ENCODE measurements around the gene ING5.
"Not testable (repeated sequence)": the region's sequence is repeated elsewhere in the genome, so short reads cannot be mapped to it uniquely, and the experiment has no call there.

The ING5 gene

DNA sequence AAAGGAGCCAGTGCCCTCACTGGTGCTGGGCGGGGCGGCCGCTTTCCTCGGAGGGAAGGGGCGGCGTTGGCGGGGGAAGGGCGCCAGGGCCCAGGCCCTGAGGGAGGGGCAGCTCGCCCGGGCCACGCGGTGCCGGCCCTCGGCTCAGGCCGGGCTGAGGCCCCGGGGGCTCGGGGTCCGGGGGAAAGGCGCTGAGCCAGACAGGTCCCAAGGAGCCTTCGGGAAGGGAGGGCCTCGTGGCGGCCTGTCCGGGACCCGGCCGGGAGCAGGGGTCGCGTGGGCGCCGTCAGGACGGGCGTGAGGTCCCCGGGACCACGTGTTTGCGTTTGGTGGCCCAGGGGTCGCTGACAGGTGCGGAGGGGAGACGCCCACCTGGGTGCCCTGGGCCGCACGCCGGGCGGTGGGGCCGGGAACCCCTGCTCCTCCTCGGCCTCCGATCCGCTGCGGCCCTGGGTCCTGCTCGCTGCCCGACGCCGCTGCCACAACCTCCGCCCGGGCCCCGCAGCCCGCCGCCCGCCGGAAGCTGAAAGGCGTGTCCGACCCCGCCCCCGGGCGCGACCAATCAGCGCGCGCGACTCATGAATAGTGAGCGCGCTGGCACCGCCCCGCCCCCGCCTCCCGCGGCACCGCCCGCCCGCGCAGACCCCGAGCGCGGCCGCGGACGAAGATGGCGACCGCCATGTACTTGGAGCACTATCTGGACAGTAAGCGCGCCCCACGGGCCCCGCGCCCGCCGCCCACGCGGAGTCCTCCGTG lies at the start of gene ING5:
ING5 (plus strand) TSS at position 641 of the 756 bp plus-strand sequence; CDS start at position 668, 27 bp downstream.
- FAIRE-seq, result no peak

DNA sequence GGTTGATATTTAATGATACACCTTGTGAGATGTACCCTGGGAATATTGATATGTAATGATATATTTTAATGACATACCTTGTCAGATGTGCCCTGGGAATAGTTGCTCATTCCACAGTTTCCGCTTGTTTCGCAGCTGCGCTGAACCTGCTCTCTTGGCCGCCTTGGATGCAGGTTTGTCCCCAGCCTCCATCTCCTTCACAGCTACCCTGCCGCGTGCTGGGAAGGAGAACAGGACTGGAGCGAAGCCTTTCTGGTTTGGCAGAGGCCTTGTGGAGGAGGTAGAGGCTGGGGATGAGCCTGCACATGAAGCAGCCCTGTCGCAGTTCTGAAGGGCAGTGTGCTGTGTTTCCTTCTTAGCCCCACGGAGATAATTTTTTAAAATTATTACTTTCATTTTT lies 49.7 kb upstream of the ING5 start:
- FAIRE-seq, result no peak

DNA sequence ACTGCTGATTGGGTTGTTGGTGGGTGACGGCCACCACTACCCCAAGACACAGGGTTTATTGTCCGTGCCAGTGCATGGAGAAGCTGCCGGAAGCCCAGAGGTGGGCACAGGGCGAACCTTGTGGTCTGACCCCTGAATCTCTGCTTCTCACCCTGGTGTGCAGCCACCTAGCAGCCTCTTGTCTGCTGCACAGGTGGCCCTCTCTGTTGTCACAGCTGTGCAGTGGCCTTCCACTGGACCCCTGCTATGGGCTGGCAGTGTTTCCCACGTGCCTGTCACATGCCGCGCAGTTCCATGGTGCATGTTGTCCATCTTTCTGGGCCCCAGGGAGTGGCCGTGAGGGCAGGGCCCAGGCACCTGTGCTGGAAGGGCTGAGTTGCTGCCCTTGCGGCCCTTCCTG lies 49.1 kb upstream of the ING5 start:
- FAIRE-seq, result no peak

DNA sequence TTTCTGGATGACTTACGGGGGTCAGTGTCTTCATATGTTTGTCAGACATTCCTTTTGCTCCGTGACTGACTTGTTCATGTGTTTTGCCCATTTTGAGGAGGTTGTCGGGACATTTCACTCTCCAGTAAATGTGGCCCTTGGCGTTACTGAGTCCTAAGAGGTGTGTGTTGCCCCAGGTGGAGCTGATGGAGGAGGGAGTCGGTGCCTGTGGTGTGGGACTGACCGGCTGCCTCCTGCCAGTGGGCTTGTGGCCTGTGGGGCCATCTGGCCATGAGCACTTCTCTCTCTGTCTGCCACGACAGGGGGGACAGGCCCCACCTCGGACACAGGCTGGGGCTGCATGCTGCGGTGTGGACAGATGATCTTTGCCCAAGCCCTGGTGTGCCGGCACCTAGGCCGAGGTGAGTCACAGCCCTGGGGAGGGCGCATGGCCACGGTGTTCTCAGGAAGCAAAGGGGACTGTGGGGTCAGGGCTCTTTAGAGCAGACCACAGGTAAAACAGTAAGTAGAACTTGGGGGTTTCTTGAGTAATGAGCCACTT lies 48.6 kb upstream of the ING5 start:
- no peak for FAIRE-seq

DNA sequence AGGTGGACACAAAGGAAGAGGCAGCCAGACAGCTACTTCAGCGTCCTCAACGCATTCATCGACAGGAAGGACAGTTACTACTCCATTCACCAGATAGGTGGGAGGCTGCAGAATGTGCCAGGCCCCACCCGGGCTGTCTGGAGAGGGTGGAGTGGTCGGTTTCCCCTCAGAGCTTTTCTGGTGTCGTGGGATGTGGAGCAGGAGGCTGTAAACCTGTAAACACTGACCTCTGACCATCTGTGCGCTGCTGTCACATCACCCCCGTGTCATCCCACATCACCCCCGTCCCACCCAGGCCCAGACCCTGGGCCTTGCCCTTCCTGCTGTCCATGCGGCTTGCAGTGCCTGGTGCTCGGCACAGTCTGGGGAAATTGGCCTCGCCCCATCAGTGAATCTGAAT lies 47.3 kb upstream of the ING5 start:
- no peak for FAIRE-seq

DNA sequence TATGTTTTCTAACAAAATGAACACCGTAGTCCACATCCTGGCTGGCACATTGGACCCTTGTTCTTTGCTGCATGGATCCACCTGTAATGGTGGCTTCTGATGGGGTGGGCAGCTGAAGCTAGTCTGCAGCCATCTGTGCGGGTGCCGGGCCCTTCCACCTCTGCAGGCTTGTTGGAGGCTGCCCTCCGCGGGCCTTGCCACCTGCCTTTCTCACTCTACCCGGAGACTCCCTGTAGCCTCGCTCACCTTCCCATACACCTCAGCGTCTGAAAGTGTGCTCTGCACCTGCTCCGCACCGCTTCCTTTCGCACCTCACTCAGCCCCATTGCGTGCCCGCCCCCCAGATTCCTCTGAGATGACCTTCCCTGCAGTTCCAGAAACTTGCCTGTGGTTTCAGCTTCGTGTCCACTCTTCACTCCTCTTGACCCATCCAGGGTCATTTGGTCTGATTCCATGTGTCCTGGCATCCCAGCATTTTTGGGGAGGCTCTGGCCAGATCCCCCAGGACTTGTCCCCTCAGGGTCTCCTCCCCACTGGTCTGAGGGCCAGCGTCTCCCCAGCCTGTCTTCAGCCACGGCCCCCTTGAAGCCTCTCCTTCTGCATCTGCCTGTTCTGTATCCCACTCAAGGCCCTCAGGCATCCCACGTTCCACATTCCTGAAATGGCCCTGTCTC lies 46.2 kb upstream of the ING5 start:
- FAIRE-seq, result no peak

DNA sequence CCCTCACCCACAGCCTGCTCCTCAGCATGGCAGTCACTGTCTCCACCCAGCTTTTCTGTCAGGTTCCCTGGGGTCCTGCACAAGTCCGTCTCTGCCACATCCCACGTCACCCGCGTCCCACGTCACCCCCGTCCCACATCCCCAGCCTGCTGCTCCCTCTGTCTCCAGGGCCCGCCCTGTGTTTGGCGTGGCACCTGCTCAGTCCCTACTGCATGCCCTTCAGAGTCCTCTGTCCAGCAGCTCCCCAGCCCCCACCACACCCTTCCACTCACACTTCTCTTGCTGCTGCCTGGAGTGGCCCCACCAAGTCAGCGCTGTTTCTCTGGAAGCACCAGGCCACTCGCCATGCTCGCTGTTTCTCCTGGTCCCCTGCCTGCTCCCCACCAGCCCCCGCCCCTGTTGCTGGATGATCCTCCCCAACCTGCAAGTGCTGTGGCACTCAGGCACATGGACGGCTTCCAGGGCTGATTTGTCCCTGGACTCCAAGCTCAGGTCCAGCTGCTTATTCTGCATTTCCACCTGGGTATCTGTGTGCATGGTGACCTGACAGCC lies 45.6 kb upstream of the ING5 start:
- no peak for FAIRE-seq

DNA sequence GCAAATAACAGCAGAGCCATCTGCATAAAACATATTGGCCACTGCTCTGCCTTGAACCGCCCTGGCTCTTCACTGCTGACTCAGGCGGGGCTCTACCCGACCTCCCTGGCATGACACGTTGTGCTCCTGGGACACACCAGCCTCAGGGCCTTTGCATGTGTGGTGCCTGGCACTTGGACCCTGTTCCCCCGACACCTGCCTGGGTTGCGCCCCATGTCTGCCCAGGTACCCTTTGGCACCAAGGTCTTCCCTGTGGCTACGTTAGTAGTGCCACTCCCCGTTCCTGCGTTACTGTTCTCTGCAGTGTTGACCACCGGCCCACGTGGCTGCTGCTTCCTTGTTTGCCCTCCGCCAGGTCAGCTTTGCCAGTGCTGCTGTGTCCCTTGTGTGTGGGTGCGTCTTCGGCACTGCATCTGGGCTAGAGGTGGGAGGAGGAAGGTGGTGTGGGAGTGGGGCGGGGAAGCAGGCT lies 44.0 kb upstream of the ING5 start:
- no peak for FAIRE-seq

DNA sequence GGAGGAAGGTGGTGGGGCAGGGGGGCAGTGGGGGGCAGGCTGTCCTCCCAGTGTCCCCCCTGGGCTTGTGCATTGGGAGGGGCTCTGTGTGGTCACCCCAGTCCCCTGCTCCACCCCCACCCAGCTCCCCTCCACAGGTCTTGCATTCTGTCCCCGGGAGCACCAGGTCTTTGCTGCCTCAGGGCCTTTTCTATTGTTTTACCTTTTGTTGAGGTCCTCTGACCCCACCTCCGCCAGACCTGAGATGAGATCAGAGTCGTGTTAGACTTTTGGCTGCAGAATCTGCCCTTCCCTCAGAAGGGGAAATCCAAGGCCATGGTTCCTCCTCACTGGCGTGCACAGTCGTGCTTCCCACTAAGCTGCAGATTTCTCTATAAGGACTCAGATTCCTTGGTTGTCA lies 43.5 kb upstream of the ING5 start:
- FAIRE-seq, result no peak

DNA sequence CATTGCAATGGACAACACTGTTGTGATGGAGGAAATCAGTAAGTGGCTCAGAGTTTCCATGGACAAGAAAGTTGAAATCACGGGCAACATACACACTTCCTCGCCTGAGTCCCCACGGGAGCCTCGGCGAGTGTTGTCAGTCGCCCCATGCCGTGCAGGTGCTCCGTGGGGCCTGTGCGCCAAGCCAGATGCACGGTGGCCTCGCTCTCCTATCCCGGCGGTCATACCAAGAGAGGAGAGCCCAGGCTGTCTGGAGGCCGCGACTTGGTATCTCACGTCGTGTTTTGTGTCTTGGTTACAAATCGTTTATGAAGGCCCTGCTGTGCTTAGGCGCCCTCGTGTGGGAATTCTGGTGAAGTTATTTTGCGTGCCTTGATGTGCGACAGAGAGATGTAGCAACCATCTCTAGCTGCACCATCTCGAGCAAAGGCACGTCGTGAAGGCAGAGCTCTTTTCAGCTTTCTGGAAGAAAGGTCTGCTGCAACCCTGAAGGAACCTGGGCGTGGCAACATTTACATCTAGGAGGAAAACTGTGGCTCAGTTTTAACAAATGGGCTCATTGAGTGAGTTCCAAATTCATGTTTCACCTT lies 42.6 kb upstream of the ING5 start:
- FAIRE-seq, result peak; percentile 53

DNA sequence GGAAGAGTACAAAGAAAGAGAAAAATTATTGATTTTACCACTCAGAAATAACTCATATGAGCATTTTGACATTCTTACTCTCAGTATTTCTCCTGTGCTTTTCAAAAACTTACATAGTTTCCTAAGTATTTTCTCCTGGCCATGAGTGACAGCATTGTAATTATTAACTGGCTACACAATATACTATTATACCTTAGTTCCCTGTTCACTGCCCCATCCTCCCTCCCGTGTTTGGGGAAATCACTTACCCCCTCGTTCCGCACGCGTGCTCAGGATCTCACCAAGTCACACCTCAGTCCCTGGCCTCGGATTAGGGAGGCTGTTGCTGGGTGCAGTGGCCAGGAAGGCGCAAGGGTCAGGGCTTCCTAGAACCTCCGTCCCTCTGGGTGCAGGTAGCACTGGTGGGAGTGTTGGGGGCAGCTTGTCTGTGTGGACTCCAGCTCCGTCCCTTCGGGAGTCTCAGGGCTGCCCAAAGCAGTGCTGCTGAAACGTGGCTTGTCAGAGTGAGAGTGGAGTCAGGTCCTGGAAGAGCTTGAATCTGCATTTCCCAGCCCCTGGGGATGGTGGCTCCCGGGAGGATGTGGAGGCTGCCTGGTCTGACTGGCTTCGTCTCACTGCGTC lies 41.1 kb upstream of the ING5 start:
- FAIRE-seq, result no peak

DNA sequence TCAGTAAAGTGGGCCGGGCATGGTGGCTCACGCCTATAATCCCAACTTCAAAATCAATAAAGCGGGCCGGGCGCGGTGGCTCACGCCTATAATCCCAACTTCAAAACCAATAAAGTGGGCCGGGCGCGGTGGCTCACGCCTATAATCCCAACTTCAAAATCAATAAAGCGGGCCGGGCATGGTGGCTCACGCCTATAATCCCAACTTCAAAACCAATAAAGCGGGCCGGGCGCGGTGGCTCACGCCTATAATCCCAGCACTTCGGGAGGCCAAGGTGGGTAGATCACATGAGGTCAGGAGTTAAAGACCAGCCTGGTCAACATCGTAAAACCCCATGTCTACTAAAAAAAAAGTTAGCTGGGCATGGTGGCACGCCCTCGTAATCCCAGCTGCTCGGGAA lies 39.1 kb upstream of the ING5 start:
- FAIRE-seq, result not testable (repeated sequence)

DNA sequence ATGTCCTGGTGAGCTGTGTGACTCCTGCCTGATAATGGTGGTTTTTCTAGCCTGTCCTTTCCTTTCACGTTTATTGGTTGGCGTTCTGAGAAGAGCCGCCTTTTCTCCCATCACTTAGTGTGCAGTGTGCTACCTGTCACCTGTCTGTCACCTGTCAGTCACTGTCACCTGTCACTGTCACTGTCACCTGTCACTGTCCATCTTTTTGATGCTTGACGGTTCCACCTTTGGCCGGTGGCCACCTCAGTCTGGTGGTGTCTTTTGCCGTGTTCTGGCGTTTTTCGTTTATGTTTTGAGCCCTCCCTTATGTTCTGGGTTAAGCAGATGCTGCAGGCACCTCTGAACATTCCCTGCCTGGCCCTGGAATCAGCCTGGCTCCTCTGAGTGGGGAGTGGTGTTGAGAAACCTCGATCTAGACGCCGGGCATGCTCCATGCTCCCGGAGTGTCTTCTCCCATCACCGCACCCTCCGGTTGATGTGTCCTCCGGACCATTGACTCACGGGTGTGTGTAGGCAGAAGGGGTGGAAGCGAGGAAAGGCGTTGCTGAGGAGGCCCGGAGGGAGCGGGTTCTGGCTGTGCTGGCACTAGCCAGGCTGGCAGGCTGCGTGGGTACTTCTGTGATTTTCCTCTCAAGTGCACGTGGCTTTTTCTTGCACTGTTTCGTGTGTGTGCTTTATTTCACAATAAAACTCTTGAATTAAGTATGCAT lies 36.0 kb upstream of the ING5 start:
- no peak for FAIRE-seq

DNA sequence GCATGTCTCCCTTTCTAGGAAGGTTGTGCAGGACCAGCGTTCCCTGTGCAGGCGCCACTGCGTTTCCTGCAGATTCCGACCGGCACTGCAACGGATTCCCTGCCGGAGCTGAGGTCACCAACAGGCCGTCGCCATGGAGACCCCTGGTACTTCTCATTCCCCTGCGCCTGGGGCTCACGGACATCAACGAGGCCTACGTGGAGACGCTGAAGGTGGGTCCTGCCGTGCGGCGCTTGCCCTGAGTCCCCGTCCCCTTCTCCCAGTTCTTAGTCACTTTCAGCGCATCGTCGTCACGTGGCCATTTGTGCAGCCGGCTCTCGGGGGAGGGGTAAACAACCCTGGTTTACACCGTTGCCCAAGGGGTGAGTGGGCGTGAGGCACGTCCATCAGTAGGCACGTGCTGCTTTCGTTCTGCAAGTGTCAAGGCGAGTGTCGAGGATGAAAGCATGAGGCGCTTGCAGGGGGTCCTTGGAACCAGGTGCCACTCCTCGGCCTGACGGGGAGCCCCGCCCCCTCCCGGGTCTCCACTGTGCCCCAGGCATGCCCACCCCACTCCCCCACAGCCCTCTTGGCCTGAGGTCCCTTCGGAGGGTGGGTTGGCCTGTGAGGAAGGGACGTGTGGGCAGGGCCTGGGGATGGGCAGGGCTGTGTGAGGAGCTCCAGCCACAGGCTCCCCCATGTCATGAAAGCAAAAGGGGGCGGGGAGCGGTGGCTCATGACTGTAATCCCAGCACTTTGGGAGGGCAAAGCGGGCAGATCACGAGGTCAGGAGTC lies 35.0 kb upstream of the ING5 start:
- FAIRE-seq, result no peak

DNA sequence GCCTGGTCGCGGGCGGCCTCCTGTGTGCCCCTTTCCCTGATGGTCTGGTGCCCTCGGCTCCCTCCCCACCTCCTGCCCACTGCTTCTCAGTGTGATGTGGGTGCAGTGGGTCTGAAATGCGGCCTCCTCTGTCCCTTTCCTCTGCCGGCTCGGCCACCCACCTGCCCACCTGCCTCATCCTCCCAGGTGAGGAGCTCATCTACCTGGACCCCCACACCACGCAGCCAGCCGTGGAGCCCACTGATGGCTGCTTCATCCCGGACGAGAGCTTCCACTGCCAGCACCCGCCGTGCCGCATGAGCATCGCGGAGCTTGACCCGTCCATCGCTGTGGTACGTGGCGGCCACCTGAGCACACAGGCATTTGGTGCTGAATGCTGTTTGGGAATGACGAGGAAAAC lies 33.5 kb upstream of the ING5 start:
- no peak for FAIRE-seq

DNA sequence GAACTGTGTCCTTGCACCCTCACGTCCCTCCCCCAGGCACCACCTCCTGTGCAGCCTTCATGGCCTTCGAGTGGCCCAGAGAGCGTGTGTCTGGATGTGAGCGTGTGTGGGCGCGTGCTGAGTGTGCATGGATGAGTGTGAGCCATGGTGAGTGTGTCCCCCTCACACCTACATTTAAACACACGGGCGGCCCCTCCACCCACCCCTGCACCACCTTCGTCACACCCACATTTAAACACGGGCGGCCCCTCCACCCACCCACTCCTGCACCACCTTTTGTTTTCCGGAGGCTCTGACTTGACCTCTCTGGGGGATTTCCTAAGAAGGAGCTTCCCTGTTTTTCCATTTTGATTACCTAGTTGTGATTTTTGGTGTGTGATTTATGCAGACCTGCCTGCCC lies 33.0 kb upstream of the ING5 start:
- FAIRE-seq, result no peak

DNA sequence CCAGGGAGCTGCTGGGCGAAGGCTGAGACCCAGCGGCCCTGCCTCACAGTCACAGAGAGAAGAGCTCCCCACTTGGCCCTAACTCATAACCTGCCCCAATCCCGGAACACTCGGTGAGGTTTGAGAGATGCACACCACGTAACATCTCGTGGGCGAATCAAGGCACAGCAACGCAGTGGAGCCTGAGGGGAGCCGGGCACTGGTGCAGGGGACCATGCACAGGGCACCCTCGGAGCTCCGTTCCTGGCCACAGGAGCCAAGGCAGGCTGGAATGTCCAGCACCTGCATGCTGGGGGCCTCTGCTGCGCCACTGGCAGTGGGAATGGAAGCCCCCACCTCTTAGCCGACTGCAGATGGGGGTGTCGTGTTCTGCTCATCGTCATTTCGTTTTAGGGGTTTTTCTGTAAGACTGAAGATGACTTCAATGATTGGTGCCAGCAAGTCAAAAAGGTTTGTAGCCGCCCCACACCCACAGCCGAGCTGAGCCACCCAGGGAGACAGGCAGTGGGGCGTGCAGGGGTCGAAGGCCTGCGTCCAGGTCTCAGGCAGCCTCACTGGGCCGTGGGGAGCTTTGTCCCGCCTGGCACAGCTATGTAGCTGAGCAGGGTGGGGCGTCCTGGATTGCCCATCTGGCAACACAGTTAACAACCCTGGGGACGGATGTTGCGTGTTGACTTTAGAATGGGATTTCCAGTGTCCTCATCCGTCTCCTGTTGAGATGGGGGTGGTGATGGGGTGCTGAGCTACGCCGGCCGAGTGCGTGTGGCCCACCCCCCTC lies 31.3 kb upstream of the ING5 start:
- no peak for FAIRE-seq

DNA sequence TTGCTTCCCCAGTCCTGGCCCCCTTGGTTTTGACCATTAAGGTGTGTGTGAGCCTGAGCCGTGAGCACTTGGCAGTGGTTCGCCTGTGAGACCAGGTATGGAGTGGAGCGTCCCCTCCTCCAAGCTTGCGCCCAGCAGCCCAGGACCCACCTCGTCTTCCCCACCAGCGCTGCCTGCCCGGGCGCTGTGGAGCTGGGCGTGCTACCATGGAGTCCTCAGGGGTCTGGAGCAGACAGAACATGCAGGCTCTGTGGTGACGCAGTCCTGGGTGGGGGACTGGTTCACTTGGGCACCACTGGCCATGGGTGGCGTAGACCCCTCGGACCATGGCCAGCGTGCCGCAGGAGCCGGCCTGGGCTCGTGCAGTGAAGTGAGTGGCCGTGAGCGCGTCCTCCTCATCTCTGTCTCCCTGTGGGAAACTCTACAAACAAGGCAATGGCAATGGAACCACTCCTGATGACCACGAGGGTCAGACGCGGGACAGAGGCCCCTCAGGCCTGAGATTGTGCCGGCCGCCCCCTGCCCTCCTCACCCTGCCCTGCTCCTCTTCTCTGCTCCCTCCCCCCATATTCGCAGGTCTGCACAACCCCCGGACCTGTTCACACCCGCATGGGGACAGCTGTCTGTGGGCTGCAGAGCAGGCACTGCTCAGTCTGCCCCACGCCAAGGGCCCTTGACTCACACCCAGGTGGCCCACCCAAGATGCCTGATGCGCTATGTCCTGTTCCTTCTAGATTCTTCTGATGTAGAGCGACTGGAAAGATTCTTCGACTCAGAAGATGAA lies 30.2 kb upstream of the ING5 start:
- no peak for FAIRE-seq

DNA sequence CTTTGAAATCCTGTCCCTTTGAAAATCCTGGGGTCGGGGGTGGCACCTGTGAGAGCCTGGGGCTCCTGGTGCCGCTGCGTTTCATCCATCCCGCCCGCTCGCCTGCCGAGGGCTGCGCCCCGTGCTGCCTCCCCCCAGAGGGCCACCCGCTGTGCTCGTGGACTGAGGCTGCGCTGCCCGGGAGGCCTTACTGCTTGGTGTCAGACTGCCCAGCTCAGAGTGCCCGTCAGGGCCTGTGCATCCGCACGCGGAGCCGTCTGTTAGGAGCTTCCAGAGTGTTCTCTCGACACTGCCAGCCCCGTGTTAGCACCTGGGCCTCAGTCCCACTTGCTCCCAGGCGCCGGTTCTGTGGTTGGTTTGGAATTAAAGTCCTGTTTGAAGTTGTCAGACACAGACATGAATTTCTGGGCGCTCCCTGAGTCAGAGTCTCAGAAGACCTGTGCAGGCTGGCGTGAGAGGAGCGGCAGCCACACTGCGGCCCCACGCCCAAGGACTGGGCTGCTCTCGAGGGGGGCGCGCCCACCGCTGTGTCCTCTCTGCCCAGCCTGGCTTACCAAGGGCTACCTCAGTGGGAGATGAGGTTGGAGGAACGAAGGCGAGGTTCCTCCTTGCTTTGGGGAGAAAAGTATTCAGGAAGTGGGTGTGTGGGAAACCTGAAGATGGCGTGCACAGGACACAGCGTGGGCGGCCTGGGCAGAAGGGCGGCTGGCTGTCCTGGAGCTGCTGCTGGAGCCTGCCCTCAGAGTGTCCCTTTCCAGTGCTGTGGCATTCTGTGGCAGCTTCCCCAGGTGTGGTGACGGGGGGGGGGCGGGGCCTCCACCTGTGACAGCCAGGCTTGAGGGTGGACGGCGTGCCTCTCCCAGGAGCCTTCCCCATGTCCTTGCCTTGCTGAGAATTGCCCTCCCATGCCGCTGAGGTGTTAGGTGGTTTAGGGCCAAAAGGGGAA lies 29.3 kb upstream of the ING5 start:
- no peak for FAIRE-seq

Data from A204.1 (cell line).